Mucosa of descending colon (tissue), 3 donors: Measurements from ENCODE around the gene SHF. TPM values are rescaled to one million over a fixed set of nuclear protein-coding genes. Genes with fewer than 3 reads are reported as not detected.

Experiments
- ATAC-seq: fragments of 200-7000 bp; cut with Tn5 transposase; one replicate; pipeline ENCODE4 v1.9.1; 2020; ENCODE audit warnings: mild to moderate bottlenecking, moderate library complexity
- DNase-seq, 3 donors: peaks; one replicate each; pipeline ENCODE4 v3.0.0-alpha.2; 2020
- H3K36me3 ChIP-seq: fragments of 200-600 bp; one replicate; pipeline ENCODE4 v1.8.0; 2021; ENCODE audit warnings: low read depth, mild to moderate bottlenecking
- H3K4me1 ChIP-seq: fragments of 200-600 bp; one replicate; pipeline ENCODE4 v1.8.0; 2021; ENCODE audit warnings: low read depth, mild to moderate bottlenecking
- H3K4me3 ChIP-seq: fragments of 200-600 bp; one replicate; pipeline ENCODE4 v1.8.0; 2021; ENCODE audit warnings: mild to moderate bottlenecking
- H3K9me3 ChIP-seq: fragments of 200-600 bp; one replicate; pipeline ENCODE4 v1.8.0; 2021; ENCODE audit warnings: mild to moderate bottlenecking
- intact Hi-C, 2 donors: fragments of 100-400 bp; cut with DNase I in 1 of 2; cut with micrococcal nuclease in 1 of 2; formaldehyde crosslinking; loops; one replicate each; pipeline versions ENCODE4 v1.11.0 to v1.11.1; 2022; cut with DNase I, micrococcal nuclease
- total RNA-seq, 3 donors: library from RNA; stranded (reverse); fragmentation: NEBNext Ultra II Directional in 2 of 3; extraction: Animal tissue kit (Norgen Biotek cat#: 25700) in 2 of 3; gene quantifications; one replicate each; pipeline versions ENCODE4 v1.2.1 to v1.2.4, GENCODE V29; 2021 to 2023
- TF ChIP-seq, protein P1 (sequence below): fragments of 200-600 bp; IDR thresholded peaks from one replicate; pipeline ENCODE4 v1.8.0; 2022; ENCODE audit warnings: antibody characterized with exemption, mild to moderate bottlenecking
- donor health status: DM: no; HTN: no; CAD: no; lungs with moderate emphysema.
- donor health status: DM: no; HTN: no; CAD: no.
- donor health status: DM: no; HTN: yes; CAD: no.

Gene SHF
- total RNA-seq, 3 donors from 2014 or later = 5.4 to 19.2 (median 14.9) TPM

DNA sequence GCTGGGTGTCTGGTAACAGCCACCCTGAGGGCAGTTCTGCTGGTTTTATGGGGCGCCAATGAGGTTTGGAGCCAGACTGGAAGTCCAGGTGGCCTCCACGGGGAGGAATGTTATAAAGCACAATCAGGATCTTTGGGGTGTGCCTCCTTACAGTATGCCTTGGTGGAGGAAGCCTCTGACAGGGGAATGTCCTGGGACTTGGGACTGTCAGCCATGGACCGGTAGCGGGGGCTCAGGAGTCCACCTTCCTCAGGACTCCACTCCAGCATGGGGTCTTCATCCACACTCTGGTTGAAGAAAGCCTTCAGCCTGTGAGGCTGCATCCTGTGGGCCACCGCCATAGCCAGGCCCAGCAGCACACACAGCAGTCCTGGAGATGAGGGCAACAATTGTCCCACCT lies 68.8 kb downstream of the SHF start:
- Histone ChIP-seq H3K4me1 (peaks cover 3% of the 10 kb centered on the region), H3K36me3 (no peaks in the 10 kb centered on the region), H3K4me3 (no peak overlapping the region), H3K9me3 (no peaks in the 10 kb centered on the region)
- TF ChIP-seq, protein P1, sequence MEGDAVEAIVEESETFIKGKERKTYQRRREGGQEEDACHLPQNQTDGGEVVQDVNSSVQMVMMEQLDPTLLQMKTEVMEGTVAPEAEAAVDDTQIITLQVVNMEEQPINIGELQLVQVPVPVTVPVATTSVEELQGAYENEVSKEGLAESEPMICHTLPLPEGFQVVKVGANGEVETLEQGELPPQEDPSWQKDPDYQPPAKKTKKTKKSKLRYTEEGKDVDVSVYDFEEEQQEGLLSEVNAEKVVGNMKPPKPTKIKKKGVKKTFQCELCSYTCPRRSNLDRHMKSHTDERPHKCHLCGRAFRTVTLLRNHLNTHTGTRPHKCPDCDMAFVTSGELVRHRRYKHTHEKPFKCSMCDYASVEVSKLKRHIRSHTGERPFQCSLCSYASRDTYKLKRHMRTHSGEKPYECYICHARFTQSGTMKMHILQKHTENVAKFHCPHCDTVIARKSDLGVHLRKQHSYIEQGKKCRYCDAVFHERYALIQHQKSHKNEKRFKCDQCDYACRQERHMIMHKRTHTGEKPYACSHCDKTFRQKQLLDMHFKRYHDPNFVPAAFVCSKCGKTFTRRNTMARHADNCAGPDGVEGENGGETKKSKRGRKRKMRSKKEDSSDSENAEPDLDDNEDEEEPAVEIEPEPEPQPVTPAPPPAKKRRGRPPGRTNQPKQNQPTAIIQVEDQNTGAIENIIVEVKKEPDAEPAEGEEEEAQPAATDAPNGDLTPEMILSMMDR = no peak
- DNase-seq (no peak), ATAC-seq (no peak)
- intact Hi-C loops = no loop called here

DNA sequence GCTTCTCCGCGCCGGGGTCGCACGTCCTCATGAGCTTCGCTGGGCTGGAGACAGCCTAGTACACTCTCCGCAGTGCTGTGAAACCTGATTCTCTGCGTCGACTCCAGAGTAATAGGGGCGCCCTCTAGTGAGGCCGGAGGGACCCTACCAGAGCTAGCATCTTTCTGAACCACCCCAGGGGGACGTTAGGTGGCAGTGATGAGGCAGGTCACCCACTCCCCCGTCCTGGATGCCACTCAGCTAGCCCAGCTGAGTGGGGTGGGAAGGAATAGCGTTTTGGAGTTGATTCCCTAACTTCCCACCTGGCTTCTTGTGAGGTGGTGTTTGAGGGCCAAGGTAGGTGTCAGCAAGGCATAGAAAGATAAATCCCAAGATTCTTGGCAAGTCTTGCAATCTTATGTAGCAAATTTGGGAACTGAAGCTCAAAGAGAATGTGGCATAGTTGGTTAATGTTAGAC lies 69.6 kb downstream of the SHF start:
- ATAC-seq (peak; percentile 92), DNase-seq (peak; percentile 79 to 95 (median 89))
- TF ChIP-seq, protein P1 = peak; percentile 98
- Histone ChIP-seq H3K4me3 (no peak overlapping the region), H3K9me3 (no peaks in the 10 kb centered on the region), H3K36me3 (no peaks in the 10 kb centered on the region), H3K4me1 (peaks cover 3% of the 10 kb centered on the region)
- intact Hi-C loops = no loop called here

DNA sequence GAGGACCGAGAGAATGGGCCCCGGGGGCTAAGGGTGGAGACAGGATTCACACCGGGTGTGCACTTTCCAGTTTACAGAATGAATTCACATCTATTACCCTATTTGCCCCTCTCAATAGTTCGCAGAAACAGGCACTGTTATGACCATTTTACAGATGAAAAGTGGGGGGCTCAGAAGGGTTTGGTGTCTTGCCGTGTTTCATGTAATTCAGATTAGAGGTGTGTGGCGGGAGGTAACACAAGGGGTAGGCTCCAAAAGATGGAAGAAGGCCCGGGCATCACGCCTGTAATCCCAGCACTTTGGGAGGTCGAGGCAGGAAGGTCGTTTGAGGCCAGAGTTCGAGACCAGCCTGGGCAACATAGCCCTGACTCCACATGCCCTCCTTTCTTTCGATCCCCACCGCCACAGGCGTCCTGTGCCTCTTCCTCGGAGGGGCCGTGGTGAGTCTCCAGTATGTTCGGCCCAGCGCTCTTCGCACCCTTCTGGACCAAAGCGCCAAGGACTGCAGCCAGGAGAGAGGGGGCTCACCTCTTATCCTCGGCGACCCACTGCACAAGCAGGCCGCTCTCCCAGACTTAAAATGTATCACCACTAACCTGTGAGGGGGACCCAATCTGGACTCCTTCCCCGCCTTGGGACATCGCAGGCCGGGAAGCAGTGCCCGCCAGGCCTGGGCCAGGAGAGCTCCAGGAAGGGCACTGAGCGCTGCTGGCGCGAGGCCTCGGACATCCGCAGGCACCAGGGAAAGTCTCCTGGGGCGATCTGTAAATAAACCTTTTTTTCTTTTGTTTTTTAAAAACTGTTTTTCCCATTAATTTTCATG lies 70.2 kb downstream of the SHF start:
- Histone ChIP-seq H3K36me3 (no peaks in the 10 kb centered on the region), H3K4me1 (peaks cover 6% of the 10 kb centered on the region), H3K9me3 (no peaks in the 10 kb centered on the region), H3K4me3 (no peak overlapping the region)
- TF ChIP-seq, protein P1 = no peak
- intact Hi-C loops = no loop called here
- ATAC-seq (no peak), DNase-seq (no peak)

Other genes starting within 250 kb of the SHF start
- not detected for gene TERB2, start 231.3 kb downstream of the SHF start, total RNA-seq
- 10 to 100 TPM; 11.7 to 31.1 (median 15.8) TPM for gene SORD, start 164.8 kb downstream of the SHF start, total RNA-seq
- gene DUOX2, start 73.8 kb downstream of the SHF start, total RNA-seq = 10 to 100 TPM in 1 of 3 donors, 1 to 10 TPM in 2; 3.1 to 40.1 (median 5.1) TPM
- 1 to 10 TPM in 2 of 3 donors, under 1 TPM in 1; 0.32 to 5.8 (median 1.2) TPM for gene DUOXA2, start 73.6 kb downstream of the SHF start, total RNA-seq
- 1 to 10 TPM in 2 of 3 donors, under 1 TPM in 1; 0.29 to 1.6 (median 1.6) TPM for gene DUOXA1, start 58.1 kb downstream of the SHF start, total RNA-seq
- gene DUOX1, start 58.0 kb downstream of the SHF start, total RNA-seq = 1 to 10 TPM in 1 of 3 donors, under 1 TPM in 2; 0.43 to 1.7 (median 0.70) TPM
- 1 to 10 TPM; 1.2 to 3.5 (median 2.6) TPM for gene SLC28A2, start 64.3 kb upstream of the SHF start, total RNA-seq
- gene GATM, start 190.6 kb upstream of the SHF start, total RNA-seq = 10 to 100 TPM in 1 of 3 donors, 1 to 10 TPM in 2; 7.7 to 21.2 (median 8.9) TPM